ENCODE measurements around the gene STXBP1. TPM values are rescaled to one million over a fixed set of nuclear protein-coding genes. Genes with fewer than 3 reads are reported as not detected.

The STXBP1 gene
- total RNA-seq, 2 experiments from 2014 or later, result 1.9 to 3.4 TPM

DNA sequence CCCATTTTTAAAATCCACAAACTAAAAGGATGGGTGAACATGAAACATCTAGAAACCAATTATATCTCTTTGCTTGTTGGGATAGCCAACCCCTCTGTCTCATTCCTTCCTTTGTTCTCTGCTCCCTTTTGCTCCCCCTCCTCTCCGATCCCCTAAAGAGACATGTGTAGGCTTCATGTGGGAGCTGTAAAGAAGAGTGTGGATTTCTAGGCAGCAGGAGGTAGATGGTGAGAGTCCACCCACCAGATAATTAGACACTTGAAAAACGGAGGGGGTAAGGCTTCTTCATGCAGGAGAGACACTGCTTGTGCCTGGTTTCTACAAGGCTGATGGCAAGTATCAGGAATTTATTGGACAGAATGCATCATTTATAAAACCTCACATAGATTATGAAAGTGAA lies 67.4 kb downstream of the STXBP1 start:
- Histone ChIP-seq H3K9me3 (ENCODE audit: control insufficient read depth in 1 of 2, insufficient read depth in 1 of 2, low read length in 2 of 2) (no peaks in the 10 kb centered on the region), H3K4me1 (ENCODE audit: insufficient read depth, low read length) (no peaks in the 10 kb centered on the region), H3K36me3 (ENCODE audit: insufficient read depth, low read length) (peaks cover 2% of the 10 kb centered on the region), H3K27me3 (ENCODE audit: control insufficient read depth in 1 of 2, insufficient read depth in 2 of 2, low read length in 2 of 2) (no peaks in the 10 kb centered on the region), H3K4me3 (ENCODE audit: low read length) (no peak overlapping the region), H3K27ac (ENCODE audit: low read depth in 1 of 2, low read length in 2 of 2) (no peak overlapping the region)
- H3K27ac Mint-ChIP-seq, result no peak overlapping the region
- ChIA-PET POLR2A (no interaction called here), CTCF (no interaction called here)
- H3K4me3 Mint-ChIP-seq, result no peak overlapping the region
- DNase-seq, result no peak
- no peaks in the 10 kb centered on the region for H3K4me1 Mint-ChIP-seq (ENCODE audit: low read depth)
- H3K9me3 Mint-ChIP-seq, result no peaks in the 10 kb centered on the region
- TF ChIP-seq, protein P1, sequence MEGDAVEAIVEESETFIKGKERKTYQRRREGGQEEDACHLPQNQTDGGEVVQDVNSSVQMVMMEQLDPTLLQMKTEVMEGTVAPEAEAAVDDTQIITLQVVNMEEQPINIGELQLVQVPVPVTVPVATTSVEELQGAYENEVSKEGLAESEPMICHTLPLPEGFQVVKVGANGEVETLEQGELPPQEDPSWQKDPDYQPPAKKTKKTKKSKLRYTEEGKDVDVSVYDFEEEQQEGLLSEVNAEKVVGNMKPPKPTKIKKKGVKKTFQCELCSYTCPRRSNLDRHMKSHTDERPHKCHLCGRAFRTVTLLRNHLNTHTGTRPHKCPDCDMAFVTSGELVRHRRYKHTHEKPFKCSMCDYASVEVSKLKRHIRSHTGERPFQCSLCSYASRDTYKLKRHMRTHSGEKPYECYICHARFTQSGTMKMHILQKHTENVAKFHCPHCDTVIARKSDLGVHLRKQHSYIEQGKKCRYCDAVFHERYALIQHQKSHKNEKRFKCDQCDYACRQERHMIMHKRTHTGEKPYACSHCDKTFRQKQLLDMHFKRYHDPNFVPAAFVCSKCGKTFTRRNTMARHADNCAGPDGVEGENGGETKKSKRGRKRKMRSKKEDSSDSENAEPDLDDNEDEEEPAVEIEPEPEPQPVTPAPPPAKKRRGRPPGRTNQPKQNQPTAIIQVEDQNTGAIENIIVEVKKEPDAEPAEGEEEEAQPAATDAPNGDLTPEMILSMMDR (IDR thresholded peaks at IDR 0.05), result no peak
- no peaks in the 10 kb centered on the region for H3K27me3 Mint-ChIP-seq
- intact Hi-C loops (cut with DNase I, micrococcal nuclease), result no loop called here
- no peaks in the 10 kb centered on the region for H3K36me3 Mint-ChIP-seq (ENCODE audit: low read depth)
- no peak for ATAC-seq (ENCODE audit: poor library complexity)

DNA sequence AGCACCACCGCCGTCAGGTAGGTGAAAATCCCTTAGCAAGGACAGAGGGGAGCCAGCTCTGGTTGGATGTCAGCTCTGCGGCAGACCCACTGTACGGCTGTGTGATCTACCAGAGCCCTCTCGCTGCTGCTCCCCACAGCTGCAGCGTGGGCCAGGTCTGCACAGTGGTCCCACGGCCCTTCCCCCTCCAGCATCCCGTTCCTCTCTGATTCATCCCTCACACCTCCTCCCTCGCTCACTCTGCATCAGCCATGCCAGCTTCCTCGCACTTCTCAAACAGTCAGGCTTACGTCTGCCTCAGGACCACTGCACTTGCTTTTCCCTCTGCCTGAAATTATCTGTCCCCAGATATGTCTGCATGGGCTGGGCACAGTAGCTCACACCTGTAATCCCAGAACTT lies 68.1 kb downstream of the STXBP1 start:
- no peaks in the 10 kb centered on the region for H3K27me3 Mint-ChIP-seq
- CTCF ChIA-PET, result no interaction called here

DNA sequence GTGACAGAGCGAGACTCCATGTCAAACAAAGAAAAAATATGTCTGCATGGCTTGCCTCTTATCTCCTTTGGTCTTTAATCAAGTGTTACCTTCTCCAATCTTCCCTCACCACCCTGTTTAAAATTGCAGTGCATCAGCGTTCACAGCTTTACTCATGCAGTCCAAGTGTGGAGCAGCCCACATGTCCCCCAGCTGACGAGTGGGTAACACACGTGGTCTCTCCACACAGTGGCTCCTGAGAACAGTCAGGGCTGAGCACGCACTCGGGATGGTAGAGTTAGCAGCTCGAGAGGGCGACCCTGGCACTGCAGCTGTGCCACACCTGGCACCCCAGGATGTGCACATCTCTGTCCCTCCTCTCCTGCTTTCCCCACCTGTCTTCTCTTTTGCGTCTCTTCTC lies 68.8 kb downstream of the STXBP1 start:
- DNase-seq (no peak), ATAC-seq (ENCODE audit: poor library complexity) (no peak)
- Histone ChIP-seq H3K27ac (ENCODE audit: low read depth in 1 of 2, low read length in 2 of 2) (no peak overlapping the region), H3K4me1 (ENCODE audit: insufficient read depth, low read length) (no peaks in the 10 kb centered on the region), H3K4me3 (ENCODE audit: low read length) (no peak overlapping the region), H3K9me3 (ENCODE audit: control insufficient read depth in 1 of 2, insufficient read depth in 1 of 2, low read length in 2 of 2) (no peaks in the 10 kb centered on the region), H3K36me3 (ENCODE audit: insufficient read depth, low read length) (peaks cover 2% of the 10 kb centered on the region), H3K27me3 (ENCODE audit: control insufficient read depth in 1 of 2, insufficient read depth in 2 of 2, low read length in 2 of 2) (no peaks in the 10 kb centered on the region)
- H3K4me1 Mint-ChIP-seq (ENCODE audit: low read depth), result no peaks in the 10 kb centered on the region
- H3K36me3 Mint-ChIP-seq (ENCODE audit: low read depth), result no peaks in the 10 kb centered on the region
- ChIA-PET POLR2A (no interaction called here), CTCF (no interaction called here)
- TF ChIP-seq, protein P1 (IDR thresholded peaks at IDR 0.05), result no peak
- H3K27ac Mint-ChIP-seq, result no peak overlapping the region
- intact Hi-C loops (cut with DNase I, micrococcal nuclease), result no loop called here
- H3K9me3 Mint-ChIP-seq, result no peaks in the 10 kb centered on the region
- H3K27me3 Mint-ChIP-seq, result no peaks in the 10 kb centered on the region
- no peak overlapping the region for H3K4me3 Mint-ChIP-seq

More for the DNA sequence above, 68.1 kb downstream of the STXBP1 start:
- POLR2A ChIA-PET, result no interaction called here
- H3K27ac ChIP-seq (ENCODE audit: low read depth in 1 of 2, low read length in 2 of 2), result no peak overlapping the region
- intact Hi-C loops (cut with DNase I, micrococcal nuclease), result no loop called here
- H3K4me1 ChIP-seq (ENCODE audit: insufficient read depth, low read length), result no peaks in the 10 kb centered on the region
- H3K4me3 Mint-ChIP-seq, result no peak overlapping the region
- H3K4me3 ChIP-seq (ENCODE audit: low read length), result no peak overlapping the region
- H3K27ac Mint-ChIP-seq, result no peak overlapping the region
- TF ChIP-seq, protein P1 (IDR thresholded peaks at IDR 0.05), result no peak
- ATAC-seq (ENCODE audit: poor library complexity) (no peak), DNase-seq (no peak)
- peaks cover 2% of the 10 kb centered on the region for H3K36me3 ChIP-seq (ENCODE audit: insufficient read depth, low read length)
- no peaks in the 10 kb centered on the region for H3K9me3 Mint-ChIP-seq
- H3K4me1 Mint-ChIP-seq (ENCODE audit: low read depth), result no peaks in the 10 kb centered on the region
- H3K9me3 ChIP-seq (ENCODE audit: control insufficient read depth in 1 of 2, insufficient read depth in 1 of 2, low read length in 2 of 2), result no peaks in the 10 kb centered on the region
- no peaks in the 10 kb centered on the region for H3K36me3 Mint-ChIP-seq (ENCODE audit: low read depth)
- no peaks in the 10 kb centered on the region for H3K27me3 ChIP-seq (ENCODE audit: control insufficient read depth in 1 of 2, insufficient read depth in 2 of 2, low read length in 2 of 2)

Measured in CD4-positive, alpha-beta T cell (primary cell).